G401 (cell line): ENCODE data around the gene ZNF763. TPM values are rescaled to one million over a fixed set of nuclear protein-coding genes. Genes with fewer than 3 reads are reported as not detected.

Experiments
- total RNA-seq: library from RNA; depleted of rRNA; stranded (reverse); fragments of >200 nt; shearing (Covaris generic); gene quantifications from 2 replicates; pipeline ENCODE4 v1.2.3, GENCODE V29; 2014; rRNA removed

The ZNF763 gene
- total RNA-seq, 1 experiment from 2014 or later: 0.41 TPM

Other genes with a start within 250 kb of the ZNF763 start
- gene ZNF823, start 226.1 kb upstream of the ZNF763 start, total RNA-seq: 11.3 and 14.0 TPM in 2 replicates
- 0.14 TPM in 1 of 2 replicates, not detected in the other for gene ZNF441, start 198.0 kb upstream of the ZNF763 start, total RNA-seq
- not detected in 2 replicates for gene ZNF491, start 166.5 kb upstream of the ZNF763 start, total RNA-seq
- gene ZNF440, start 150.8 kb upstream of the ZNF763 start, total RNA-seq: 7.3 and 13.1 TPM in 2 replicates
- gene ZNF439, start 116.3 kb upstream of the ZNF763 start, total RNA-seq: 0.20 TPM in 1 of 2 replicates, not detected in the other
- 6.5 and 9.9 TPM in 2 replicates for gene ZNF69, start 77.3 kb upstream of the ZNF763 start, total RNA-seq
- gene ZNF700, start 39.9 kb upstream of the ZNF763 start, total RNA-seq: 10.3 and 11.3 TPM in 2 replicates
- gene ZNF433, start 70.6 kb downstream of the ZNF763 start, total RNA-seq: 0.43 TPM in 1 of 2 replicates, not detected in the other
- gene ZNF878, start 87.9 kb downstream of the ZNF763 start, total RNA-seq: 1.4 and 1.9 TPM in 2 replicates
- gene ZNF844, start 99.7 kb downstream of the ZNF763 start, total RNA-seq: 1.2 and 2.3 TPM in 2 replicates
- gene ZNF20, start 175.3 kb downstream of the ZNF763 start, total RNA-seq: 1.2 TPM in 1 of 2 replicates, not detected in the other
- 6.9 and 8.8 TPM in 2 replicates for gene ZNF625, start 191.7 kb downstream of the ZNF763 start, total RNA-seq
- gene ZNF136, start 198.1 kb downstream of the ZNF763 start, total RNA-seq: 4.2 and 5.1 TPM in 2 replicates